Esophagus squamous epithelium (tissue), 5 donors: ENCODE measurements around the gene PNLIPRP3. TPM values are rescaled to one million over a fixed set of nuclear protein-coding genes. Genes with fewer than 3 reads are reported as not detected.

Experiments
- DNase-seq: peaks from one replicate; lab custom pipeline; 2025; lab: John Stamatoyannopoulos, UW
- H3K27ac ChIP-seq, 4 donors: fragments of 200-600 bp; sonication (generic); one replicate each; pipeline ENCODE4 v1.5.1; 2016 to 2019; ENCODE audit warnings: mild to moderate bottlenecking in 1 of 4
- H3K27me3 ChIP-seq, 4 donors: fragments of 200-600 bp; sonication (generic); 1 replicate in 3 of 4; 2 replicates in 1 of 4; pipeline versions ENCODE4 v1.5.1 to v1.6.0; 2017 to 2021; ENCODE audit warnings: antibody characterized with exemption in 1 of 4
- H3K36me3 ChIP-seq, 3 donors: fragments of 200-600 bp; sonication (generic); one replicate each; pipeline ENCODE4 v1.5.1; 2016 to 2019
- H3K4me1 ChIP-seq, 3 donors: fragments of 200-600 bp; sonication (generic); one replicate each; pipeline ENCODE4 v1.5.1; 2017 to 2019
- H3K4me3 ChIP-seq, 4 donors: fragments of 200-600 bp; sonication (generic); 1 replicate in 3 of 4; 2 replicates in 1 of 4; pipeline ENCODE4 v1.5.1; 2016 to 2019; ENCODE audit warnings: mild to moderate bottlenecking in 2 of 4, moderate library complexity in 1 of 4
- H3K9me3 ChIP-seq, 3 donors: fragments of 200-600 bp; sonication (generic); one replicate each; pipeline ENCODE4 v1.5.1; 2016 to 2019
- CTCF ChIP-seq, 6 experiments: fragments of 450-650 bp in 4 of 6; fragments of 200-600 bp in 2 of 6; sonication (generic) in 2 of 6; IDR thresholded peaks; one replicate each; pipeline ENCODE4 v1.5.1; 2016 to 2019; ENCODE audit warnings: antibody characterized with exemption in 6 of 6, mild to moderate bottlenecking in 4 of 6, moderate library complexity in 4 of 6
- POLR2A ChIP-seq, 4 donors: fragments of 450-650 bp; IDR thresholded peaks; one replicate each; pipeline ENCODE4 v1.6.1; 2017; ENCODE audit warnings: antibody characterized with exemption in 4 of 4, mild to moderate bottlenecking in 4 of 4, moderate library complexity in 3 of 4
- WGBS, 2 donors: methylation state at CpG; one replicate each; pipeline ENCODE4 v1.1.5; 2018; 5-methylcytosine and 5-hydroxymethylcytosine counted together
- intact Hi-C: fragments of 100-400 bp; cut with DNase I; formaldehyde crosslinking; loops from one replicate; pipeline ENCODE4 v1.15.0; 2022
- total RNA-seq, 4 donors: library from RNA; depleted of rRNA; stranded (reverse); fragments of >200 nt; gene quantifications; one replicate each; pipeline ENCODE4 v1.1.0, GENCODE V29; 2016
- donor health status: DM: yes; HTN: yes; CAD: no.

Gene PNLIPRP3
- total RNA-seq, 4 donors from 2014 or later, result 0.38 to 2.4 (median 1.7) TPM

DNA sequence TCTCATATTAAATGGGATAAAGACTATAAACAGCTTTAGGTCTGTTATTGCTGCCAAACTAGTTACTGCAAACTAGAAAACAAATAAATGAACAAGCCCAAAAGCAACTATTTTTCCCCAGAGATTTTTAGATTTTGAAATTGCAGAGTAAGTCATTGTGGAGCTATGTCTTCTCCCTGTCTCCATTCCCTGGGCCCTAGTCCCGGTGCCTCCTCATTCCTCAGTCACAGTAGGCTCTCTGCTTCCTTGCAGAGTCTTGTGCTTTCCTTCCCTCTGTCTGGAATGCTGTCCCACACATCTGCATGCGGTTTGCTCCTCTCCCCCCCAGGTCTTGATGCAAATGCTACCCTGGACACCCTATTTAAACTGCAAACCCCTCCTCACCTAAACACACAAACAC, 4.0 kb downstream of the PNLIPRP3 start:
- no peak for DNase-seq
- 50 to 53% methylated on average over 2 of the region's 2 CpGs for WGBS, 2 donors
- intact Hi-C loops, result no loop called here
- TF ChIP-seq CTCF (IDR thresholded peaks at IDR 0.05), result no peak
- no peak for TF ChIP-seq POLR2A (IDR thresholded peaks at IDR 0.05)
- Histone ChIP-seq H3K27me3 (no peaks in the 10 kb centered on the region), H3K9me3 (no peaks in the 10 kb centered on the region), H3K36me3 (no peaks in the 10 kb centered on the region), H3K4me3 (no peak overlapping the region), H3K4me1 (no peaks in the 10 kb centered on the region), H3K27ac (no peak overlapping the region)

DNA sequence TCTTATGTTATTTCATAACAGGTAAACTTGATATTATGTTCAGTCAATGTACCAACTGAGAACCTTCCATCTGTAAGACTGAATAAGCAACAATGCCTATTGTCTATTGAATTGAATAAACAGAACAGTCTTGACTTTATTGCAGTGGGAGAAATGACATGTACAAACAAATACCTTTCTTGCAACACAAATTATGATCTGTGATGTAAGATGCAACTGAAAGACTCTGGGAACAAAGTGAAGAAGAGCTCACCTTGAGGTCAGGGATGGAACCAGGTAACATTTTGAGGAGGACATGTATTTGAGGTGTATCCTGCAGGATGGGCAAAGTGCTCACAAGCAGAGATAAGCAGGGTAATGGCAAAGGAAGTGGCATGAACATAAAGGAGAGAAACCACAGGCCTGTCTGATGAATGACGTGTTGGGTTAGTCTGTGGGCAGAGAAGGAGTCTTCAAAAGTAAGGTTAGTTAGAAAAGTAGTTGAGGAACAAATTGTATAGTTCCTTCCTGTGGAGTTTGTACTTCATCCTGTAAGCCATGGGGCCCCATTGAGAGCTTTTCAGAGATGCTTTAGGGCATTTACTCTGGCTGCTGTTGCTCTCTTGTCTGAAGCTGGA, 9.5 kb downstream of the PNLIPRP3 start:
- no peaks in the 10 kb centered on the region for H3K9me3 ChIP-seq
- H3K4me3 ChIP-seq, result no peak overlapping the region
- 53 to 68% methylated on average over 1 of the region's 1 CpG for WGBS, 2 donors
- no peak overlapping the region for H3K27ac ChIP-seq
- H3K27me3 ChIP-seq, result no peaks in the 10 kb centered on the region
- DNase-seq, result no peak
- no peaks in the 10 kb centered on the region for H3K36me3 ChIP-seq
- TF ChIP-seq CTCF (IDR thresholded peaks at IDR 0.05) (no peak), POLR2A (IDR thresholded peaks at IDR 0.05) (no peak)
- intact Hi-C loops, result no loop called here
- no peaks in the 10 kb centered on the region for H3K4me1 ChIP-seq

DNA sequence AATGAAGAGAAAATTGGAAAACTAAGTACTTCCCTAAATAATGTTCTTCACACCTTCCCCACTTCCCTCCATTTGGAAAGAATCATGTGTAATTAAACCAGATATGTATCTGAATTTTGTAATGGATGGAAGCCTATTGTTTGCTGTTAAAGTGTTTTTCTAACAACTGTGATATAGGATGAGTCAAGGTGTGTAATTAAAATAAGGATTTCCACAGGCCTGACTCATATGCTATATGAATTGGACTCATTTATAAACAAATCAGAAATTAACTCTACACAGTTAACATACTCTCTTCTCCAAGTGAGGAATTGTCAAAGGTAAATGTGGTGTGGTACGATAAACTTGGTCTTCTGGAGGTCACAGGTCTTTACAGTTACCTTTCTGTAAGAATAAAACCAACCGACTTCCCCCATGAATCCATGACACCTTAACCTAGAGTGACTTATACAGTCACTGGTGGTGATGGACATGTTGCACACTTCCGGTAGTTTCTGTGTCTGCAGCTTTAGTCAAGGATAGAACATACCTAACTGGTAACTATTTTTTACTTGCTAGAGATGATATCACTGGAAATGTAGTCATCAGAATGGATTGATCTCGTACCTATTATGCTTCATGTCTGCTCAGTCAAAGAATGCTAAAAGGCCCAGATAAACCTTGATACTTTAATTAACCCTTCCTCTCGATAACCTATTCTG, 12.8 kb downstream of the PNLIPRP3 start:
- H3K4me1 ChIP-seq, result no peaks in the 10 kb centered on the region
- intact Hi-C loops, result no loop called here
- H3K4me3 ChIP-seq, result no peak overlapping the region
- H3K36me3 ChIP-seq, result no peaks in the 10 kb centered on the region
- no peak for TF ChIP-seq CTCF (IDR thresholded peaks at IDR 0.05)
- no peak for TF ChIP-seq POLR2A (IDR thresholded peaks at IDR 0.05)
- H3K27me3 ChIP-seq, result no peaks in the 10 kb centered on the region
- WGBS, 2 donors, result 78 to 82% methylated on average over 5 of the region's 5 CpGs
- no peaks in the 10 kb centered on the region for H3K9me3 ChIP-seq
- H3K27ac ChIP-seq, result no peak overlapping the region
- DNase-seq, result no peak

DNA sequence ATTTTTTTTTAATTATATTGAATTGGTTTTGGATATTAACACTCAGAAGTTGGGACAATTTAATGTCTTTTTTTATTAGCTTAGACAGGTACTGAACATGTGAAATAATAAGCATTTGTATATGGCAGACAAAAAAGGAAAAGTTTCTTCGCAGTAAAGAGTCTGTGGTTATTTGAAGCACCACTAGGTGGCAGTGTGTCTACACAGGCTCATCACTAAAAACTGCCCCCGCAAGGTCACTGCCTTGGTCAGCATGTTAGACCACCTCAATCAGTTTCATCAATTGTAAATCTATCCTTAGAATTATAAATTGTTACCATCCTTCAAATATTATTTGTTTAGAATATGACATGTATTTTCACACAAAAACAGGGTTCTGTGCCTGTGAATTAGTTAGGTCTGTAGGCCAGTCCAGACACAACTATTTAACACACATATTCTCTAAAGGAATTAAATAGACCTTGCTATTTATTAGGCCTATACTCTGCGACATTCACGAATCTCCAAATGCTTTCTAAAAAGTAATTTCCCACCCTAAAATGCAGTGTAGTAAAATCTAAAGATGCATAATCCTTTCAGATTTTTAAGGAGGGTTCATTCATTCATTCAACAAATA, 17.0 kb downstream of the PNLIPRP3 start:
- no peaks in the 10 kb centered on the region for H3K9me3 ChIP-seq
- no peak for DNase-seq
- intact Hi-C loops, result no loop called here

More for the DNA sequence above, 17.0 kb downstream of the PNLIPRP3 start:
- no peaks in the 10 kb centered on the region for H3K27me3 ChIP-seq
- no peaks in the 10 kb centered on the region for H3K36me3 ChIP-seq
- H3K4me3 ChIP-seq, result no peak overlapping the region
- TF ChIP-seq POLR2A (IDR thresholded peaks at IDR 0.05), result no peak
- TF ChIP-seq CTCF (IDR thresholded peaks at IDR 0.05), result peak in 4 of 6 experiments; percentile 34 to 65 (median 44)
- no peaks in the 10 kb centered on the region for H3K4me1 ChIP-seq
- H3K27ac ChIP-seq, result no peak overlapping the region
- 47 to 48% methylated on average over 4 of the region's 4 CpGs for WGBS, 2 donors
